ENCODE results near the gene YAE1.
A peak's percentile ranks its signal among the peaks of the same experiment; 100 is the strongest.

The YAE1 gene

GRCh38 chr7:39609113-39609934 lies 43.1 kb downstream of the YAE1 start:
- DNase-seq, result peak; percentile 22

- no peak for DNase-seq
Observed at GRCh38 chr7:39609935-39610263, 43.7 kb downstream of the YAE1 start.

- DNase-seq, result no peak
Observed at GRCh38 chr7:39613577-39613976, 47.4 kb downstream of the YAE1 start.

GRCh38 chr7:39614299-39614698 lies 48.1 kb downstream of the YAE1 start:
- no peak for DNase-seq

GRCh38 chr7:39615350-39615975 lies 49.3 kb downstream of the YAE1 start:
- no peak for DNase-seq

GRCh38 chr7:39616138-39616537 lies 49.9 kb downstream of the YAE1 start:
- DNase-seq, result no peak

- DNase-seq, result no peak
Observed at GRCh38 chr7:39617005-39617404, 50.8 kb downstream of the YAE1 start.

- DNase-seq, result no peak
Observed at GRCh38 chr7:39618868-39619267, 52.7 kb downstream of the YAE1 start.

- DNase-seq, result no peak
Observed at GRCh38 chr7:39620486-39620885, 54.3 kb downstream of the YAE1 start.

GRCh38 chr7:39621261-39621660 lies 55.1 kb downstream of the YAE1 start:
- no peak for DNase-seq

- DNase-seq, result no peak
Observed at GRCh38 chr7:39621784-39622411, 55.7 kb downstream of the YAE1 start.

All from activated gamma-delta T cell treated with Interleukin-2 at 50 U/mL for 16 hours (primary cell).